Pancreas (tissue), 10 donors: ENCODE results near the gene RAB27B. TPM values are rescaled to one million over a fixed set of nuclear protein-coding genes. Genes with fewer than 3 reads are reported as not detected.
"Not testable (repeated sequence)": the region's sequence is repeated elsewhere in the genome, so short reads cannot be mapped to it uniquely, and the experiment has no call there.

Source experiments
- ATAC-seq, 4 donors: fragments of 200-7000 bp; cut with Tn5 transposase; one replicate each; pipeline versions ENCODE4 v1.8.0 to v1.9.1; 2020; ENCODE audit warnings: mild to moderate bottlenecking in 4 of 4, moderate library complexity in 4 of 4
- DNase-seq, 6 donors: peaks; one replicate each; pipeline ENCODE4 v3.0.0-alpha.2; 2020
- FAIRE-seq: peaks from 2 replicates; lab custom pipeline; 2012; peaks lifted over from hg19 to GRCh38; lab: Jason Lieb, UNC
- H3K27ac ChIP-seq, 4 donors: fragments of 200-600 bp; sonication (generic); 1 replicate in 3 of 4; 2 replicates in 1 of 4; pipeline versions ENCODE4 v1.5.0 to v1.8.0; 2020
- H3K27me3 ChIP-seq, 4 donors: fragments of 200-600 bp; one replicate each; pipeline ENCODE4 v1.8.0; 2021
- H3K36me3 ChIP-seq, 3 donors: fragments of 200-600 bp; sonication (generic) in 1 of 3; one replicate each; pipeline versions ENCODE4 v1.5.0 to v1.8.0; 2020 to 2021
- H3K4me1 ChIP-seq, 3 donors: fragments of 200-600 bp; one replicate each; pipeline ENCODE4 v1.8.0; 2021
- H3K4me3 ChIP-seq, 4 donors: fragments of 200-600 bp; sonication (generic) in 2 of 4; one replicate each; pipeline versions ENCODE4 v1.5.0 to v1.8.0; 2020 to 2021
- H3K9me3 ChIP-seq, 4 donors: fragments of 200-600 bp; one replicate each; pipeline ENCODE4 v1.8.0; 2021
- CTCF ChIP-seq, 4 donors: fragments of 200-600 bp; sonication (generic) in 3 of 4; IDR thresholded peaks; one replicate each; pipeline versions ENCODE4 v1.5.0 to v1.8.0; 2021; ENCODE audit warnings: antibody characterized with exemption in 4 of 4
- WGBS, 2 donors: extraction: QIAGEN DNeasy Blood & Tissue Kit; methylation state at CpG; one replicate each; pipeline ENCODE4 v1.1.7; 2013; 5-methylcytosine and 5-hydroxymethylcytosine counted together
- intact Hi-C, 3 donors: fragments of 100-400 bp; cut with DNase I; formaldehyde crosslinking; loops; one replicate each; pipeline versions ENCODE4 v1.11.1 to v1.14.2; 2022
- polyA plus RNA-seq, 2 donors: library from polyadenylated mRNA; stranded (reverse); fragments of 200-250 nt; gene quantifications; one replicate each; pipeline ENCODE4 v1.2.3, GENCODE V29; 2013
- total RNA-seq, 6 donors: library from RNA; stranded (reverse); fragmentation: NEBNext Ultra II Directional in 4 of 6; extraction: Animal tissue kit (Norgen Biotek cat#: 25700) in 4 of 6; gene quantifications; one replicate each; pipeline versions ENCODE4 v1.2.1 to v1.2.4, GENCODE V29; 2021 to 2023
- donor health status: healthy with polysubstance abuse.
- donor health status: DM: no; HTN: no; CAD: no; lungs with moderate emphysema.
- donor health status: DM: no; HTN: no; CAD: no.
- donor health status: control.
- donor health status: control.
- donor health status: Bipolar disorder and iron deficiency.
- donor health status: DM: yes; HTN: yes; CAD: no.
- donor health status: DM: no; HTN: no; CAD: no.
- donor health status: DM: no; HTN: no; CAD: no.
- donor health status: DM: yes; HTN: yes; CAD: no.

The RAB27B gene
- total and polyA plus RNA-seq, 8 donors, result 0.61 to 12.9 (median 5.9) TPM

DNA sequence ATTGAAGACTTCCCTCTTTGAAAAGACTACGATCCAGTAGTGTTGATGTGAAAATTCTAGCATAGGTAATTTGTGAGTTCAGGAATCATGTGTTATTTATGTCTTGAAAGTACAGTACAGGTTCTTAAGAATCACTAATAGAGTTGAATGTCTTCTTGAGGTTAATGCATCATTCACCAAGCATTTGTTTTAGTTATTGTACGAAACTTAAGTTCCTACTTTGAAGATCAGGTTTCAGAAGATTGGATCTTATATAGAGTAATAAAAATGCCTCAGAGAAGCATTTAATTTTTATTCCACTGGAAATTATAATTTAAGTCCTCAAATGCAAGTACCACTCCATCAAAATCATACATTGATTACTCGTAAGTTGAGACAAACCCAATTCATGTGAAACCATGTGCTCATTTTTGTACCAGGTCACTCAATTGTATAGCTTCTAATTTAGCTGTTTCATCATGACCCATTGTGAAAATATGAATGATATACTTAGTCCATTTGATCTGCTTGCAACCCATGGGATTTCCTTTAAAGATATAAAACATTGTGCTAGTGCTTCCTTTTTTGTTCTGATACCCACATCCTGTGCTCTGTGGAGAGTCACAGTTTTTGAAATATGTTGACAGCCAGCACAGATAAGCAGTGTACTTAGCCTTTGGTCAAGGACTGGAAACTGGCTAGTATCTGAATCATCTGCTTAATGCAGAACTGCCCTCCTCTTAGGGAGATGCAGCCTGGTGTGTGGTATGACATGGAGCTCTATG is 22.5 kb upstream of the RAB27B start:
- no peak overlapping the region for H3K27ac ChIP-seq
- no peak for TF ChIP-seq CTCF (IDR thresholded peaks at IDR 0.05)
- H3K4me3 ChIP-seq, result no peak overlapping the region
- no peaks in the 10 kb centered on the region for H3K36me3 ChIP-seq
- H3K27me3 ChIP-seq, result no peaks in the 10 kb centered on the region
- peaks cover 0 to 3% (median 0%) of the 10 kb centered on the region in 3 donors for H3K4me1 ChIP-seq
- ATAC-seq (peak in 3 of 4 donors; percentile 22 to 59 (median 55)), DNase-seq (no peak), FAIRE-seq (no peak)
- WGBS, 2 donors, result 88 to 91% methylated on average over 3 of the region's 3 CpGs
- no peaks in the 10 kb centered on the region for H3K9me3 ChIP-seq
- intact Hi-C loops, result no loop called here

DNA sequence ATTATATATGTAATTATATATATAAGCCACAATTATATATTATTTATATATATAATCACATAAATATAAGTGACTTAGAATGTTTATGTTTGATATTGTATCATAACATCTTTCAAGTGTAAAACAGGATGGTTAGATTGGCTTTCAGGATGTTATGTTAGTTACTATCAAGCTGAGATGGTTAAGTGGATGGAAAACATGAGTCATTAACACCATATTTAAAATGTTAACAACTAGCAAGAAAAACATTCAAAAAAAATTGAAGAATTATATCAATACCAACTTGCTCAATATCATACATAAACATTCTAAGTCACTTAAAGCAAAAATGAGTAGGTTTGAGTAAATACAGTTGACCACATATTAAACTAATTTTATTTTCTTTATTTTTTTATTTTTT is 21.8 kb upstream of the RAB27B start:
- no peak for FAIRE-seq
- Histone ChIP-seq H3K27ac (no peak overlapping the region), H3K9me3 (no peaks in the 10 kb centered on the region), H3K36me3 (no peaks in the 10 kb centered on the region), H3K4me1 (peaks cover 0 to 3% (median 0%) of the 10 kb centered on the region in 3 donors), H3K27me3 (no peaks in the 10 kb centered on the region), H3K4me3 (no peak overlapping the region)
- intact Hi-C loops, result no loop called here
- ATAC-seq, result no peak
- no peak for TF ChIP-seq CTCF (IDR thresholded peaks at IDR 0.05)
- no peak for DNase-seq

- no peaks in the 10 kb centered on the region for H3K9me3 ChIP-seq
- 90 to 96% methylated on average over 2 of the region's 2 CpGs for WGBS, 2 donors
Observed at GRCh38 chr18:54807303-54807702, 21.0 kb upstream of the RAB27B start.

DNA sequence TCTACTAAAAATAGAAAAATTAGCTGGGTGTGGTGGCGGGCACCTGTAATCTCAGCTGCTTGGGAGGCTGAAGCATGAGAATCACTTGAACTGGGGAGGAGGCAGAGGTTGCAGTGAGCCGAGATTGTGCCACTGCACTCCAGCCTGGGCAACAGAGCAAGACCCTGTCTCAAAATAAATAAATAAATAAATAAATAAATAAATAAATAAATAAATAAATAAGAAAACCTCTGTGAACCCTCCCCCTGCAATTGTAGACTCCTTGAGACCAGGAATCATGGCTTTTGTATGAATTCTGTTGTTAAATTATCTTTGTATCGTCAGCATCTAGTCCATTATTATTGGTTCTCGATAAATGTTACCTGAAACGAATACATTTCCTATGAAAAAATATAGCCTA is 17.6 kb upstream of the RAB27B start:
- DNase-seq, intact Hi-C loops, ATAC-seq, H3K9me3 ChIP-seq, H3K4me3 ChIP-seq, H3K27ac ChIP-seq, H3K27me3 ChIP-seq, FAIRE-seq, H3K36me3 ChIP-seq, H3K4me1 ChIP-seq: not testable (repeated sequence)
- WGBS, 2 donors, result 92 to 93% methylated on average over 5 of the region's 5 CpGs

More at GRCh38 chr18:54807303-54807702, 21.0 kb upstream of the RAB27B start:
- no peaks in the 10 kb centered on the region for H3K27me3 ChIP-seq
- no peak overlapping the region for H3K27ac ChIP-seq
- no peak overlapping the region for H3K4me3 ChIP-seq
- DNase-seq (no peak), ATAC-seq (no peak), FAIRE-seq (no peak)
- H3K4me1 ChIP-seq, result no peaks in the 10 kb centered on the region
- TF ChIP-seq CTCF (IDR thresholded peaks at IDR 0.05), result no peak
- intact Hi-C loops, result no loop called here
- no peaks in the 10 kb centered on the region for H3K36me3 ChIP-seq

DNA sequence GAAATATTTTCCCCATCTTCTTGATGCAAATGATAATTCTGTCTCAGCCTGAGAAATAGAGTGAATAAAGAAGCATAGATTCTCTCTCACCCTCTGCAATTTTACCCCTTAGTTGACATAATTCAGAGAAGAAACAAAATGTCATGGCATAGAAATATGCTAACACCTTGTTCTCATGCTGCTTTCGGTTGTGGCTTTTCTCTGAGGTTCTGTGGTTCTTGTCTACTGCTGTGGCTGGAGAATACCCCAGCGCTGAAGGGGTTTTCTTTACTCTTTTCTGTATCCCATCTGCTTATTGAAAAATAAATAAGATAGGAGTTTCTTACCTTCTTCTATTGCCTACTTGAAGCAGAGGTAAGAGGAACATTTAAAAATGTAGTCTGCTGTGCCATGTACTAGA is 15.4 kb upstream of the RAB27B start:
- H3K4me1 ChIP-seq, result no peaks in the 10 kb centered on the region
- no peaks in the 10 kb centered on the region for H3K36me3 ChIP-seq
- 90 to 92% methylated on average over 2 of the region's 2 CpGs for WGBS, 2 donors
- FAIRE-seq, result no peak
- H3K4me3 ChIP-seq, result no peak overlapping the region
- no peaks in the 10 kb centered on the region for H3K9me3 ChIP-seq
- no peak overlapping the region for H3K27ac ChIP-seq
- no peak for DNase-seq
- TF ChIP-seq CTCF (IDR thresholded peaks at IDR 0.05), result no peak
- intact Hi-C loops, result no loop called here
- H3K27me3 ChIP-seq, result no peaks in the 10 kb centered on the region
- ATAC-seq, result no peak
